GM13976 (cell line): Measurements from ENCODE around the gene KCNH8.

Experiments
- DNase-seq: peaks from one replicate; pipeline ENCODE4 v3.0.0; 2012; ENCODE audit warnings: low spot score
- CTCF ChIP-seq: IDR thresholded peaks from 2 replicates; pipeline ENCODE4 v1.5.1; 2012; ENCODE audit warnings: borderline replicate concordance, mild to moderate bottlenecking; ENCODE audit not compliant: insufficient read depth; ENCODE audit errors: extremely low read depth, missing control alignments, control extremely low read depth
- in situ Hi-C: fragments of 300-500 bp; cut with MboI; formaldehyde crosslinking; loops from one replicate; pipeline ENCODE4 v1.12.0; 2022; ENCODE audit warnings: low sequenced_read_pairs, mixed read lengths, inconsistent platforms; ENCODE audit not compliant: unreplicated experiment

Gene KCNH8

GRCh38 chr3:19274576-19274975, 126.3 kb downstream of the KCNH8 start:
- TF ChIP-seq CTCF: no peak
- DNase-seq: no peak
- in situ Hi-C loops: no loop called here

GRCh38 chr3:19284974-19285373, 136.7 kb downstream of the KCNH8 start:
- DNase-seq: no peak
- in situ Hi-C loops: no loop called here
- no peak for TF ChIP-seq CTCF

GRCh38 chr3:19293295-19293694, 145.0 kb downstream of the KCNH8 start:
- in situ Hi-C loops: no loop called here
- TF ChIP-seq CTCF: no peak

GRCh38 chr3:19295208-19295607, 146.9 kb downstream of the KCNH8 start:
- in situ Hi-C loops: no loop called here
- no peak for TF ChIP-seq CTCF
- no peak for DNase-seq

More at GRCh38 chr3:19293295-19293694, 145.0 kb downstream of the KCNH8 start:
- DNase-seq: no peak

GRCh38 chr3:19331931-19332330, 183.6 kb downstream of the KCNH8 start:
- DNase-seq: no peak
- in situ Hi-C loops: no loop called here
- no peak for TF ChIP-seq CTCF

GRCh38 chr3:19334120-19334519, 185.8 kb downstream of the KCNH8 start:
- DNase-seq: no peak
- TF ChIP-seq CTCF: no peak
- in situ Hi-C loops: no loop called here

GRCh38 chr3:19338769-19339168, 190.5 kb downstream of the KCNH8 start:
- in situ Hi-C loops: no loop called here
- TF ChIP-seq CTCF: no peak
- DNase-seq: no peak
